Lower leg skin (tissue), 4 donors: ENCODE measurements around the gene RNASE4. TPM values are rescaled to one million over a fixed set of nuclear protein-coding genes. Genes with fewer than 3 reads are reported as not detected.

Source experiments
- DNase-seq, 2 donors: peaks; one replicate each; pipeline ENCODE4 v3.0.0-alpha.2; 2019; ENCODE audit warnings: low spot score in 2 of 2
- H3K4me3 ChIP-seq: fragments of 200-600 bp; sonication (generic); 2 replicates; pipeline ENCODE4 v1.5.1; 2017; ENCODE audit warnings: mild to moderate bottlenecking, low read depth; ENCODE audit not compliant: poor library complexity, severe bottlenecking
- POLR2A ChIP-seq, 2 donors: fragments of 450-650 bp; IDR thresholded peaks; one replicate each; pipeline ENCODE4 v1.6.1; 2016 to 2017; ENCODE audit warnings: antibody characterized with exemption in 2 of 2, mild to moderate bottlenecking in 1 of 2, moderate library complexity in 1 of 2
- WGBS, 2 donors: methylation state at CpG; one replicate each; pipeline ENCODE4 v1.1.5; 2018; 5-methylcytosine and 5-hydroxymethylcytosine counted together
- intact Hi-C: fragments of 100-400 bp; cut with DNase I; formaldehyde crosslinking; loops from one replicate; pipeline ENCODE4 v1.15.0; 2023; ENCODE audit warnings: low total_unique reads
- total RNA-seq, 4 donors: library from RNA; depleted of rRNA; stranded (reverse); fragments of >200 nt; gene quantifications; one replicate each; pipeline ENCODE4 v1.1.0, GENCODE V29; 2016
- TF ChIP-seq, protein P1 (sequence below), 3 donors: fragments of 450-650 bp; IDR thresholded peaks; one replicate each; pipeline ENCODE4 v1.5.1; 2016; ENCODE audit warnings: antibody characterized with exemption in 3 of 3, mild to moderate bottlenecking in 3 of 3, moderate library complexity in 2 of 3

RNASE4 gene
- total RNA-seq, 4 donors from 2014 or later = 67.3 to 102 (median 90.6) TPM

DNA sequence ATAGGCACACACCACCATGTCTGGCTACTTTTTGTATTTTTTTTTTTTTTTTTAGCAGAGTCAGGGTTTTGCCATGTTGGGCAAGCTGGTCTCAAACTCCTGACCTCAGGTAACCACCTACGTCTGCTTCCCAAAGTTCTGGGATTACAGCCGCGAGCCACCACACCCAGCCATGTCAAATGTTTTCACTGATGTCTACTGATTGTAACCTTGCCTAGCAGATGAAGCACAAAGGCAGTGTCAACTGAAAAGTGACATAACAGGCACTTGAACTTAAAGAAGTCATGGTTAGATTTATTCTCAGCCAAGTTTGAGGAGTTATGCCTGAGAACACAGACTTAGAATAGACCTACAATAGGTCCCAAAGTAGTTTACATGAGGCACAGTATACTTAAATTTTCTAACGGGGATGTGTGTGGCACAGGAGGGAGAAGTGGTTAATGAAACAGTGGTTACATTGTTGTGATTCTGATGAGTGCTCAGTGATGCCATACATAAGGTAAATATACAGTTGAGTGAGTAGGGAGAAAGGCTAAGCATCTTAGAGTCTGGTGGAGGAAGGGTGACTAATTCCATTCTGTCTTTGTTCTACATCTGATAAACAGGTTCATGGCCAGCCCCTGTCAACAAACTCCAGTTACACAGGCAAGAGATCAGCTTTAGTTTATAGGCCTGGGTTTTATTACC lies 12.6 kb upstream of the RNASE4 start:
- no peak overlapping the region for H3K4me3 ChIP-seq
- TF ChIP-seq POLR2A (IDR thresholded peaks at IDR 0.05) = no peak
- TF ChIP-seq, protein P1, sequence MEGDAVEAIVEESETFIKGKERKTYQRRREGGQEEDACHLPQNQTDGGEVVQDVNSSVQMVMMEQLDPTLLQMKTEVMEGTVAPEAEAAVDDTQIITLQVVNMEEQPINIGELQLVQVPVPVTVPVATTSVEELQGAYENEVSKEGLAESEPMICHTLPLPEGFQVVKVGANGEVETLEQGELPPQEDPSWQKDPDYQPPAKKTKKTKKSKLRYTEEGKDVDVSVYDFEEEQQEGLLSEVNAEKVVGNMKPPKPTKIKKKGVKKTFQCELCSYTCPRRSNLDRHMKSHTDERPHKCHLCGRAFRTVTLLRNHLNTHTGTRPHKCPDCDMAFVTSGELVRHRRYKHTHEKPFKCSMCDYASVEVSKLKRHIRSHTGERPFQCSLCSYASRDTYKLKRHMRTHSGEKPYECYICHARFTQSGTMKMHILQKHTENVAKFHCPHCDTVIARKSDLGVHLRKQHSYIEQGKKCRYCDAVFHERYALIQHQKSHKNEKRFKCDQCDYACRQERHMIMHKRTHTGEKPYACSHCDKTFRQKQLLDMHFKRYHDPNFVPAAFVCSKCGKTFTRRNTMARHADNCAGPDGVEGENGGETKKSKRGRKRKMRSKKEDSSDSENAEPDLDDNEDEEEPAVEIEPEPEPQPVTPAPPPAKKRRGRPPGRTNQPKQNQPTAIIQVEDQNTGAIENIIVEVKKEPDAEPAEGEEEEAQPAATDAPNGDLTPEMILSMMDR (IDR thresholded peaks at IDR 0.05) = no peak
- WGBS, 2 donors = 81 to 83% methylated on average over 4 of the region's 4 CpGs
- intact Hi-C loops = no loop called here
- no peak for DNase-seq

DNA sequence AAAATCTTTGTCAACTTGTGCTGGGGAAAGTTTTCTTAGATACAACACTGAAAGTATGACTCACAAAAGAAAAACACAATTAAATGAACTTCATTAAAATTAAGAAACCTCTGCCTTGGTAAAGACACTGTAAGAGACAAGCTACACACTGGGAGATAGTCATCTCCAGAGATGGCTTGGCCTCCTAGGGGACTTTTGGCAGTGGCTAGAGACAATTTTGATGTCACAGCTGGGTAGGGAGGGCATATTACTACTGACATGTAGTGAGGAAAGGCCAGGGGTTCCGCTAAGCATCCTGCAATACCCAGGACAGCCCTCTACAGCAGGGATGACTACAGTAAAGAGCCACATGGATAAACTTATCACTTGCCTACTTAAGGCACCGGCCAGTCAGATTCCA lies 8.7 kb upstream of the RNASE4 start:
- WGBS, 2 donors = 96 to 98% methylated on average over 2 of the region's 2 CpGs
- intact Hi-C loops = no loop called here
- TF ChIP-seq, protein P1 (IDR thresholded peaks at IDR 0.05) = no peak
- no peak for TF ChIP-seq POLR2A (IDR thresholded peaks at IDR 0.05)
- no peak overlapping the region for H3K4me3 ChIP-seq
- DNase-seq = peak in 1 of 2 donors; percentile 29

GRCh38 chr14:20676072-20676471 lies 8.3 kb upstream of the RNASE4 start:
- TF ChIP-seq, protein P1 (IDR thresholded peaks at IDR 0.05) = no peak
- TF ChIP-seq POLR2A (IDR thresholded peaks at IDR 0.05) = no peak
- H3K4me3 ChIP-seq = no peak overlapping the region
- DNase-seq = no peak
- WGBS, 2 donors = 87 to 96% methylated on average over 2 of the region's 2 CpGs
- intact Hi-C loops = no loop called here

DNA sequence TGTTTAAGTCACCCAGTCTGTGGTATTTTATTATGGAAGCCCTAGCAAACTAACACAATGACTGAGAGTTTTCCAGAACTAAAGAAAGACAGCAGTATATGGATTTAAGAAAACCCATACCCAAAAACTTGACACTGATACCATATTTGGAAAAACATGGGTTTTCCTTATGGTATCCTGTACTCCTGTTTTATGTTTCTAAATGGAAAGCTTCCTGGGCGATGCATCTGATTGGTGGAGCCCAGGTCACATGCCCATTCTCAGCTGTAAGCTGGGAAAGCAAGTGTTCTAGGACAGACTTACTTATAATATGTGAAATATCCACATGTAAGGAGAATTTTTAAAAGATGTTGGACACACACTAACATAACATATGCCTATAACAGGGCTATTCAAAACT lies 4.5 kb upstream of the RNASE4 start:
- 88 to 97% methylated on average over 1 of the region's 1 CpG for WGBS, 2 donors
- TF ChIP-seq, protein P1 (IDR thresholded peaks at IDR 0.05) = no peak
- no peak for TF ChIP-seq POLR2A (IDR thresholded peaks at IDR 0.05)
- peak in 1 of 2 donors; percentile 39 for DNase-seq
- intact Hi-C loops = loop anchor here (5.0 to 10.0 kb wide), 2 partner anchors 215 to 348 kb away; partner anchors contain the start of genes CCNB1IP1, PIP4P1 and PNP
- H3K4me3 ChIP-seq = no peak overlapping the region

GRCh38 chr14:20680363-20680762 lies 4.0 kb upstream of the RNASE4 start:
- WGBS, 2 donors = 57 to 65% methylated on average over 7 to 8 of the region's 8 CpGs
- DNase-seq = no peak
- no peak overlapping the region for H3K4me3 ChIP-seq
- no peak for TF ChIP-seq POLR2A (IDR thresholded peaks at IDR 0.05)
- TF ChIP-seq, protein P1 (IDR thresholded peaks at IDR 0.05) = no peak
- intact Hi-C loops = loop anchor here (5.0 to 10.0 kb wide), 2 partner anchors 216 to 348 kb away; partner anchors contain the start of genes CCNB1IP1, PIP4P1 and PNP
